T-helper 2 cell (primary cell): Measurements from ENCODE around the gene ZFYVE28.

Experiments
- DNase-seq, 5 experiments: peaks; one replicate each; pipeline versions ENCODE4 v3.0.0 to v3.0.0-alpha.2; 2012 to 2022

Gene ZFYVE28

DNA sequence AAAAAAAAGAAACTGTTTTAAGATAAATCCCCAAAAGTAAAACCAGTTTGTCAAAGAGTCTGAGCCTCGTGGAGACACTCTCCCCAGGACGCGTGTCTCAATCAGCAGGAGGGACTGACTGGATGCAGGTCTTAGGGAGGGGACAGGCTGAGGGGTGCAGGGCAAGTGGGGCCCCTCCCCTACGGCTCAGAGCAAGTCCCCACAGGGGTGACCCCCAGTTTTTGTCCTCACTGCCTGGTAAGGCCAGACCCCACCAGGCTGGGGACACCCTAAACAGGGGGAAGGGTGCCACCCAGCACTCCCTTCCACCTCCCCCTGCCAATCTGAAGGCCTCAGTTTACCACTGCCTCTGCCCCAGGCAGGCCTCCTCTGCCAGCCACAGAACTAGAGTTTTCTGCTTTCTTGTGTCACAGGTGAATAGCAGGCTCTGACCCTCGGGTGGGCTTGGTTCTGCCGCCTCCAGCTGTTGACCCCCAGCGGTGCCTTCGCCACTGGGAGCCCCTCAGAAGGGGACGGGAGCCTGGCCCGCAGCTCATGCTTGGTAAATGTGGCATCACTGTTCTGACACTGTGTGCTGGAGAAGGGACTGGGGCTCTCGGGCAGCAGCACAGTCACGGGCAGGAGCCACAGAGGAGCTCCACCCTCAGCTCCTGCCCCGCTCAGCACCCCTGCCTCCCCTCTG is 86.8 kb downstream of the ZFYVE28 start:
- no peak for DNase-seq

DNA sequence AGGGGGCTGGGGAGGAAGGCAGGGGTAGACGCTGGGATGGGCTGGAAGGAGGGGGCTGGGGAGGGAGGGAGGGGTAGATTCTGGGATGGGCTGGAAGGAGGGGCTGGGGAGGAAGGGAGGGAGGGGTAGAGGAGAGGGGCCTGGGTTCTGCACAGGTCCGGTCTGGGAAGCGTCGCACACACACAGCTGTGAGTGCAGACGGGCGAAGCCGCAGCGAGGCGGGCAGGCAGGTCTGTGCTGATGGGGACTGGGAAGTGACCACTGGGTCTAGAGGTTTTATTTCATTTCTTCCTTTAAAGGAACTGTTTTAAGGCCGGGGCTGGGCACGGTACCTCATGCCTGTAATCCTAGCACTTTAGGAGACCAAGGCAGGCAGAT is 87.4 kb downstream of the ZFYVE28 start:
- DNase-seq = no peak

DNA sequence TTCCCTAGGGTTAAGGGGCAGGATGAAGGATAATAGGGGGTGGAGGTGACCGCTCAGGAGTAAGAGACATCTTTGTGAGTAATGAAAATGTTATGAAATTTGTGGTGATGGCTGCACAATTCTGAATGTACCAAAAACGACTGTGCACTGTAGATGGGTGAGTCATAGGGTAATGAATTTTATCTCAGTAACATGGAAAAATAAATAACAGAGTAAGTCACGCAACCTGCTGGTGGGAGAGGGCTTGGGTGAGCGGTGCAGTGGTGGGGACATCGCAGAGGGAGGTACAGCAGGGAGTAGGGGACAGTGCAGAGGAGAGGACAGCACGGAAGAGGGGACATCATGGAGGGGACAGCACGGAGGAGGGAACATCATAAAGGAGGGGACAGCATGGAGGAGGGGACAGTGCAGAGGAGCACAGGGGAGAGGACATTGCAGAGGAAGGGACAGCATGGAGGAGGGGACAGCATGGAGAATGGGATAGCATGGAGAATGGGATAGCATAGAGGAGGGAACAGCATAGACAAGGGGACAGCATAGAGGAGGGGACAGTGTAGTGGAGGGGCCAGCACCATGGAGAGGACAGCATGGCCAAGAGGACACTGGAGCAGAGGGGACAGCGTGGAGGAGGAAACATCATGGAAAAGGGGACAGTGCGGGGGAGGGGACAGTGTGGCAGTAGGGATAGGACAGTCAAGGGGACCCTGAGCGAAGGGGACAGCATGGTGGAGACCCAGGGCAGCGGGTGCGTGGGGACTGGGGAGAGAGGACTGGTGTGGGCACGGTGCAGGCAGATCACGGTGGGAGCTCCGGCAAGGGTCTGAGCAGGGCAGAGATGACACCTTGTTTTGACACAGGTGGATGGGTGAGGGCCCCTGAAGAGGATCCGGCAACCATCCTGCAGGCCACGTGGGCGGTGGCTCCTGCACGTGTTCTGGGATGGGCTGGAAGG is 88.1 kb downstream of the ZFYVE28 start:
- DNase-seq = no peak

DNA sequence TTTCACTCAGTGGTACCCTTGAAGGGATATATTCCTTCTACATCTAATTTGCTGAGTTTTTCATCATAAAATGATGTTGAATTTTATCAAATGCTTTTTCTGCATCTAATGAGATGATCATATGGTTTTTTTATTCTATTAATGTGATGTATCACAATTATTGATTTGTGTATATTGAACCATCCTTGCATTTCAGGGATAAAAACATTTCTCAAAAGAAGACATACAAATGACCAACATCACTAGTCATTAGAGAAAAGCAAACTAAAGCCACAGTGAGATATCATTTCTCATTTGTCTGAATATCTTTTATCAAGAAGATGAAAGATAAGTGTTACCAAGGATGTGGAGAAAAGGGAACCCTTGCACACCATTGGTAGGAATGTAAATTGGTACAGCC is 90.9 kb downstream of the ZFYVE28 start:
- no peak for DNase-seq

DNA sequence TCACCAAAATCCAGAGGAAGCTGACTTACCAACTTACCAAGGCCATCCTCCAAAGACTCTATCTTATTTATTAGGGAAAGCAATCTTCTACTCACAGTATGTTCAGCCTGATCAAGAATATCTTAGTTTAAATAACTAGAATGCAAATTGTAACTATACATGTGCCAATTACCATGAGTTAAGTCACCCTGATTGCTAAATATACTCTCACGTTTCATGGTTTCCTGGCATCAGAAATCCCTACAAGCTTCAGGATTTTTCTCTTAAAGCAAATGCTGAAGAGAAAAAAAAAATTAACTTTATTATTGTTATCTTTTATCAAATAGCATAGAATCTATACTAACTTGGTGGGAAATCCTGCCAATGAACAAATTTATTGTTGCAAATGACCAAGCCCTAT is 93.6 kb downstream of the ZFYVE28 start:
- DNase-seq = no peak

DNA sequence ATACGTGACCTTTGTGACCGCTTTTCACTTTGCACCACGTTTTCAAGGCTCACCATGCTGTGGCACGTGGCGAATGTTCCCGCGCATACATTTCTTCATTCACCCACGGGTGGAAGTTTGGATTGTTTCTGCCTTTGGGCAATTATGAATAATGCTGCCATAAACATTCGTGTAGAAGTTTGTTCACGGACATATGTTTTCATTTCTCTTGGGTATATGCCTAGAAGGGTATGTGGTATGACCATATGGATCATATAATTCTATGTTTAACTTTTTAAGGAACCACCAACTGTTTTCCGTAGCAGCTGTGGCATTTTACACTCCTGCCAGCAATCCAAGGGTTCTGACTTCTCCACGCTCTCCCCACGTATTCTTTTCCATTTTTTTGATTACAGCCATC is 95.6 kb downstream of the ZFYVE28 start:
- DNase-seq = no peak

DNA sequence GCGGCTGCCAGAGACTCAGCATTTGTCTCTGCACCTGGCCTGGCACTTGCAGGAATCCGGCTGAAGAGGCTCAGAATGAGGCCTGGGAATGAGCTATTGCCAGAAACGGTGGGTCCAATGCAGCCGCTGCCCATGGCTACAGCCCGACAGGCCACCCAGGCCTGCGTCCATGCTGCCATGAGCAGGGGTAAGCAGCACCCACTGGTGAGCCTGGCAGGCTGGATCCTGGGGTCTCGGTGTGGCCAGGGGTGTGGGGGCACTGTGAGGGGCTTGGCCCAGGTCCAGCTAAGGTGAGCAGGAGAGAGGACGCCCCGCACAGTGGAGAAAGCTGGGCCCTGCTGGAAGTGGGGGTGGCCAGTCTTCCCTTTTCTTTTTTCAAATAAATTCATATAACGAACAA is 96.2 kb downstream of the ZFYVE28 start:
- no peak for DNase-seq

DNA sequence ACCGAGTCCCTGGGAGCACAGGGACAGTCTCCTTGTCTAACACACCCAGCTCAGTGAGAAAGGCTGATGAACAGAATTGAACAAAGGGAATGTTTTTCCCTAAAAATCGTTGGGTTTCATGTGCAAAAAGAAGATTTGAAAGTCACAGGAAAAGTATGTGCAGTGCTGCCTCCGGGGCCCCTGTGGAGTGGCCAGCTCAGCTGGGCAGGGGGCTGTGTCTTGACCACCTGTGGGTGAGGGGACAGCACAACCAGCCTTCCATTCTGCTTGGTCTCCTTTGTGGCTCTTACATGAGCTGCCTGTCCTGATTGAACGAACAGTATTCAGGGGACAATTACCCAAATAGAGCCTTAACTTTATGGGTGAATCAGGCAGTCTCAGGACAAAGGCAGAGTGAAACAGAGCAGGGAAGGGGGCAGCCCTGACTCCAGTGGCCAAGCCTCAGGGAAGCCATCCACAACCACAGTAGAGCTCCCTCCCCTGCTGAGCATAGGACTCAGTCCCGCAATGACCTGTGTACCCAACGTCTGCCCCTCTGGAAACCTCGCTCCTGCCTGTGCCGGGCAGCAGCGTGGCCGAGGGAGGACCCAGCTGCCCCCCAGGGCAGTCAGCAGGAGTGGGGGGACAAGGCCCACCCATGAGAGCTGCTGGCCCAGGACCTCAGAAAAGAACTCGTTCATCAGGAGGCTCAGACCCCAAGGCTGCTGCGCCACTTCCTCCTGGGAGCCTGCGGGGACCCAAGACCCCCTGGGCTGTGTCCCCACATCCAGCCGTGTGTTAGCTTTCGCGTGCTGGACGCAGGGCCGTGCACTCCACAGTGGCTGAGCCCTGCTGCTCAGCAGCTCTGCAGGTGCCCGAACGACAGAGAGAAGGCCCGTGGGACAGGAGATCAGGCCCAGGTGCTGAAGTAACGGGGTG is 96.9 kb downstream of the ZFYVE28 start:
- DNase-seq = no peak

DNA sequence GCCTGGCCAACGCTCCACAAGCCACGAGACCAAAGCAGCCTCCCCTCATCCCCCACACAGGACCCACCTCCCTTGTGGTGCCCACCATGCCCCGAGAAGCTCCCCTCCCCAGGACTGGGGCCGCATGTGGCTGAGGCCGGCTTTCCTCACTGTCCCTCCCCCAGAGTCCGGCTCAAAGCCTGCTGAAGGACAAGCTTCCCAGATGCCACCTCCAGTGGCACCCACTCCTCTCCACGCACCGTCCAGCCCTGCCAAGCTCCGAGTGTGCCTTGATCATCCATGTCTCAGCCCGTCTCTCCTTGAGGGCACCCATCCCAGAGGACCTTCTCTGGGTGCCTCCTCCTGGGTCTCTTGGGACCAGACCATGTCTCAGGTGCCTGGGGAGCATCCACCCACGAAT is 97.7 kb downstream of the ZFYVE28 start:
- DNase-seq = no peak

DNA sequence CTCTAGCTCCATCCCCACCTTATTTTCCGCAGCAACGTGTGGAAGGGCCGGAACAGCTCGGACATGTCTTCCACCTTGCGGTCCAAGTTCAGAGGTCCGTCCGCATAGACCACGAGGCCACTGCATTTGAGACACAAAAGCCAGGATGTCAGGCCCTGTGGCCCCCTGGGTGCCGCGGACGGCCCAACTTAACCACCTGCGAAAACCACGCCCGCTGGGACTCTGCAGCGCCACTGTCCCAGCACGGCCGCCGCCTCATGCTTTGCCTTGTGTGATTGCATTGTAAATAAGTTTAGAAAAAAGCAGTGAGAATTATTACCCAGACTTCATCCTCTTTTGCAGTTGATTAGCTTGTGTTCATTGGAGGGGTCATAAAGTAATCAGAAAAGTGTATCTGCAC is 98.3 kb downstream of the ZFYVE28 start:
- DNase-seq = peak in 1 of 5 experiments; percentile 13

DNA sequence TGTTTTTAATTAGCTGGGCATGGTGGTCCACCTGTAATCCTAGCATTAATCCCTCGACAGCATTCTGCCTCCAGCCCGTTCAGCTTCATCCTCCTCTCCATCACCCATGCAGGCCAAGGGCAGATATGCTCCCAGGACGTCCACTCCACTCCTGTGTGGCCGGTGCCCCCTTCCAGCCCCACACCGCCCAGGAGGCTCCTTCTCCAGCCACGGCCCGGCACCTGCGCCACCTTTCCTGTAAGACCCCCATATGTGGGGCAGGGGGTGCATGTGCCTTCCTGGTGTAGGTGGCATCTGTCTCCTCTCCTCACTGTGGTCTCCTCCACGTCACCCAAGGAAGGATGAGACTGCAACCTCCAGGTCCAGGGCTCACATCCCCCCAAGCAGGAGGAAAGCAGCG is 99.6 kb downstream of the ZFYVE28 start:
- no peak for DNase-seq

DNA sequence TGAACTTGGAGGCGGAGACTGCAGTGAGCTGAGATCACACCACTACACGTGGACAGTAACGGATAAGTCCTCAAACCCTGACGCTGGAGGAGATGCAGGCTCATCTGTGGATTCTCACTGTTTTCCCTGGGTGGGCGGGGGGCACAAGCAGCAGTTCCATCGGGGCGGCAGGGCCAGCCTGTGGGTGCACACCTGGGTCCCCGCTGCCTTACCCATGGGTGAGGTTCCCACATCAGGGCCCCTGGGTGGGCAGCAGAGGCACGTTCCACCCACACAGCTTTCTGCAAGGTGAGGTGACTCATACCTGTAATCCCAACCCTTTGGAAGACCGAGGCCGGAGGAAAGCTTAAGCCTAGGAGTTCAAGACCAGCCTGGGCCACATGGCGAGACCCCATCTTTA is 100.0 kb downstream of the ZFYVE28 start:
- no peak for DNase-seq

DNA sequence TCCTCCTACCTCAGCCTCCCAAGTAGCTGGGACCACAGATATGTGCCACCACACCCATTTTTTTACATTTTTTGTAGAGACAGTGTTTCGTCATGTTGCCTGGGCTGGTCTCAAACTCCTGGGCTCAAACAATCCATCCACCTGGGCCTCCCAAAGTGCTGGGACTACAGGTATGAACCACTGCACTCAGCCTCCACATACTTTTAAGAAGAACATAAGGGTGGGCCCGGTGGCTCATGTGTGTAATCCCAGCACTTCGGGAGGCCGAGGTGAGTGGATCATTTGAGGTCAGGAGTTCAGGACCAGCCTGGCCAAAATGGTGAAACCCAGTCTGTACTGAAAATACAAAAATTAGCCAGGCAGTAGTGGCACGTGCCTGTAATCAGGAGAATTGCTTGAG is 105.1 kb downstream of the ZFYVE28 start:
- DNase-seq = no peak

DNA sequence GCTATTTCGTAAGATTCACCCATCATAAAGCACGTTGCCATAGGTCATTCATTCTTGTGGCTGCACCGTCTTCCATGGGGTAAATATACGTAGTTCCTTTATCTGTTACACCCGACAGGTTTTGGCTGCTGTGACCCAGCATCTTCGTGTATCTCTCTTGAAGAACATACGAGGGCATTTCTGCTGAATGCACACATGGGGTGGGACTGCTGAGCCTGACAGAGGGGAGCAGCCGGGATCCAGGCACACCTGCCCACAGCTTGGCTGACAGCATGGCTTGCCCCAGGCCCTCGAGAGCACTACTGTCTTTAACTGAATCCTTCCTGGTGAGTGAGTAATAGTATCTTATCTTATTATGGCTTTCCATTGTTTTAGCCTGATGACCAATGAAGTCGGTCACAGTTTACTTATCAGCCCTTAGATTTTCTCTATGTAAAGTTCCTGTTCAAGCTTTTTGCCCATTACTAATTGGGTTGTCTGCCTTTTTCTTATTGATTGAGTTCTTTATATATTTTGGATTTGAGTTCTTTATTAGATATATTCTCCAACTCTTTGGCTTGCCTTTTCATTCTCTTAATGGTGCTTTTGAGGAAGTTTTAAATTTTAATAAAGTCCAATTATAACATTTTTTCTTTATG is 111.6 kb downstream of the ZFYVE28 start:
- no peak for DNase-seq

DNA sequence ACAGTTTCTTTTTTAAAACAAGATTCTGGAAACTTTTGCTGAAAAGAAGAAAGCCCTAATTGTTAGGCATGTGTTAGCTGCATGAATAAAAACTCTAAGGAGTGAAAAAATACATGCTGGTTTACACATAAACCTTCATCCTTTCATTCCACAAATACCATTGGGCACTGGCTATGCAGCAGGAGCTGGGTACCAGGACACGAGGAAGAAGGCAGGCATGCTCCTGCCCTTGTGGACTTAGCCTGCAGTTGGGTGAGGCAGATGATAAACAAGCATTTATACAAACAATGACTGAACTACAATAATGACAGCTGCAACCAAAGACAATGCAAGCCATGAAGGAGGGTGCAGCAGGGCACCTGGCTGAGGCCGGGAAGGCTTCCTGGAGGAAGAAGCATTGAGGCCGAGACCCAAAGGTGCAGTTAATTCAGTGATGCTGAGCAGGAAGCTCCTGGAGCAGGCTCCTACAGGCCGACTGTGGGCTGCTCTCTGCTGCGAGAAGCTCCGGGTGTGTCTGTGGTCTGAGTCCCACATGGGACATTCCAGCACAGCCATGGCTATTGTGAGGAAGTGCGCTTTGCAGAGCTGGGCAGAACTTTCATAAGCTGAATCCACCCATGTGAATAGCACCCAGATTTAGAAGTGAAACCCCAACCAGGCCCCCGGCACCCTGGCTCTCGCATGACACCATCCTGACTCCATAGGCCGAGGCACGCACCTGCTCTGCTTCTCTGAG is 112.5 kb downstream of the ZFYVE28 start:
- DNase-seq = no peak

DNA sequence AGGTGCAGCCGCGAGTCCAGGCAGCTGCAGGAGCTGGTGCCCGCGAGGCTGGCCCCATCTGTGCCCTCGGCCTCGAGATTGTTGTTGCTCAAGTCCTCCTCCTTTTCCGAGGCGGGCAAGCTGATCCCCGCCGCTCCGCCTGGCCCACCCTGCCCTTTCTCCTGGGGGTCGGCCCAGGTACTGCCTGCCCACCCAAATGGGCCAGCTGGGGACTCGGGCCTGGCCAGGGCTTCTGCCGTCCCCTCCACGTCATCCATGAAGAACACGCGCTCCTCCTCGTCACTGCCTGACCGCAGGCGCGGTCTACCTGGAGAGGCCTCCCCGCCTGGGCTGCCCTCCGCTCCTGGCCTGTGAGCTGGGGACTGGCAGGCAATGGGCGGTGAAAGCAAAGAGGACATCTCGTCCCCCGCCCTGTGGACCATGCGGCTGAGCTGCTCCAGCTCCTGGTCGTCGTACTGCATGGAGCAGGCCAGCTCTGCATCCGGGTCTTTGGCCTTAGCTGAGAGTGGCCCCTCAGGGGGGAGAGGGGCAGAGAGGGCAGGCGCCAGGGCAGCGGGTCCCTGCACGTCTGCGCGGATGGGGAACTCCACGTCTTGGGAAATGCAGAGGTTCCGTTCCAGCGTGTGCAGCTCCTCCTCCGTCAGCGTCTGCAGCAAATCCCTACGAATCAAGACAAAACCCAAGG is 113.4 kb downstream of the ZFYVE28 start:
- no peak for DNase-seq

DNA sequence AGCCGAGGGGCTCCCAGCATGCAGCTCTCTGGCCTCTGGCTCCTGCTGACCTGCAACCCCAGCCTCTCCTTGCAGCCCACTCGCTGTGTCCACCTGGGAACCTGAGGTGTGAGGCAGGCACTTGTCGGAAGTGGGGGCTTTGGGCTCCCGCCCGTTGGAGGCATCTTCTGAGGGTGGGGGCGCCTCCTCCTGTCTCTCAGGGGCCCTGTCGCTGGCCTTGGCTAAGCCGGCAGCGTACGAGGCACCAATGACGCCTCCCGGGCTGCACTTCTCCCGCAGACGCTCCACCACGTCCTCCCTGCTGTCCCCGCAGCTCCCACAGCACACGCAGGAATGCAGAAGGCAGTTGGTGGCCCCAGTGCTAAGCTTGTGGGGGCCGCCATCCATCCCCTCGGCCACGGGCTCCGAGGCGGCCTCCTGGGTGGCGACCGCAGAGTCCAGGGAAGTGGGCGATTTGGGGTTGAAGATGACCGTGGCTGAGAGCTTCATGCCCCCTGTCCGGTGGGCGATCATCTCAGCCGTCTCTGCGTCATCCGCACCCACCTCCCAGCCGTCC is 114.0 kb downstream of the ZFYVE28 start:
- DNase-seq = no peak

DNA sequence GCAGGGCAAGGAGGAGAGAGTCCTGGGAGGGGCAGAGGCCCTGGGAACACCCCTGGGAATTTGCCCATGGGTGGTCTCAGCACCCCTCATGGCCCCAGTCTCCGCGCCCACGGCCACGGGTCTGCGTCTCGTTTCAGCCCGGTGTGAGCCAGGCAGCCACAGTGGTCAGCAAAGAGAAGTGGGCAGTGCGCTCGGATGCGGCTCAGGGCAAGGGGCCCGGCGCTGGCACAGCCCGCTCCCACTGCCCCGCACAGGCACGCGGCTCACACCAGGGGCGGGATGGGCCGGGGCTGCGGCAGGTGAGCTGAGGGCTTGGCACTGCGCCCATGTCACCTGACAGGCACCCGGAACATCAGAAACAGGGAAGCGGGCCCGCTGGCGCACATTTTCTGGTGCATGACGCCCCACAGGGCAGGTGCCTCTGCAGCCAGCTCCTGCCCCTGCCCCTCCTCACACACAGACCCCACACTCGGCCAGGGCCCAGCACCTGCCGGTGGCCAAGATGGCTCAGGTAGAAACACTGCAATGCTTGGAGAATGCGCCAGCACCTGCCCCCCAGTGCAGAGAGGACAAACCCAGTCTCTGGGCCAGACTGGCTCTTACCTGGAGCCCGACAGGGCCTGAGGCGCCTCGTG is 114.6 kb downstream of the ZFYVE28 start:
- DNase-seq = no peak

DNA sequence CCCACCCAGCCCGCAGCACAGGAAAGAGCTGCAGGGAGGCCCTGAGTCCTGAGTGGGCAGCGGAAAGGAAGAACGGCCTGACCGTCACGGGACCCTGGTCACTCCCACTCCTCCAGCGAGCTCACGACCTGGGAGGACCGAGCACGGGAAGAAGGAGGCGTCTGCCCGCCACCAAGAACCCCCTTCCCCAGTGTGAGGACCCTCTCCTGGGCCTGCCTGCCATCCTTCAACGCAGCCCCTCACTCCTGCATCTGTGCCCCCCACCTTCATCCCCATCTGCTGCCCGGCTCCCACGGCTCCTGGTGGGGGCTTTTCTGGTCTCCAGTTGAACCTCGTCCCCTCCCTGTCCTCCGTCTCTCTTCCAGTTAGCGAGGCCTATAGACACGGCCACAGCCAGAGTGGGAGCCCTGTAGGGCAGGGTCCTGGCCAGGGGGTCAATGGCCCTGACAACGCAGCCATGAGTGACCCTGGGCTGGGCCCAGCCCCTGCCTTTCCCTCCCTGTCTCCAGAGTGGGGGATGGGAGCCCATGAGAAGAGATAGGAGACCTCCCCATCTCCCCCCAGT is 115.2 kb downstream of the ZFYVE28 start:
- DNase-seq = no peak
